Caco-2 (cell line): ENCODE results near the gene ADCY5. TPM values are rescaled to one million over a fixed set of nuclear protein-coding genes. Genes with fewer than 3 reads are reported as not detected.

ENCODE experiments used
- BruUV-seq: library from RNA; stranded (reverse); fragments of 400-500 nt; replicated peaks from 2 replicates; lab custom pipeline; 2021; lab: Mats Ljungman, UMichigan
- CTCF ChIA-PET: fragments of 300-600 bp; sonication (Branson Sonifier 250); formaldehyde crosslinking; loops from one replicate; lab custom pipeline; 2022; ENCODE audit warnings: antibody characterized with exemption; lab: Charles Lee
- POLR2A ChIA-PET: fragments of 300-600 bp; sonication (Branson Sonifier 250); formaldehyde crosslinking; loops from one replicate; lab custom pipeline; 2022; ENCODE audit warnings: antibody characterized with exemption; lab: Charles Lee
- DNase-seq, 2 experiments: peaks; one replicate each; pipeline versions ENCODE4 v3.0.0 to v3.0.0-alpha.2; 2020 to 2022
- H3K27me3 ChIP-seq: replicated peaks from 2 replicates; pipeline ENCODE4 v1.6.0; 2011; ENCODE audit warnings: low read length; ENCODE audit not compliant: control insufficient read depth, insufficient read depth
- H3K36me3 ChIP-seq: 2 replicates; pipeline ENCODE4 v1.5.1; 2011; ENCODE audit warnings: low read length; ENCODE audit not compliant: control insufficient read depth, insufficient read depth
- H3K4me1 ChIP-seq: fragments of 250-450 bp; sonication (Bioruptor Pico); 2 replicates; pipeline ENCODE4 v1.5.1; 2020; ENCODE audit warnings: mild to moderate bottlenecking
- H3K4me3 ChIP-seq: 2 replicates; pipeline ENCODE4 v1.5.1; 2011; ENCODE audit warnings: low read depth, mild to moderate bottlenecking, control low read depth, low read length
- H3K9me3 ChIP-seq: fragments of 250-450 bp; sonication (Bioruptor Pico); 2 replicates; pipeline ENCODE4 v1.5.1; 2020; ENCODE audit warnings: mild to moderate bottlenecking, moderate library complexity
- H3K27ac Mint-ChIP-seq: one replicate; pipeline ENCODE4 v1.8.0; 2022; ENCODE audit warnings: mixed read lengths; ENCODE audit not compliant: unreplicated experiment
- H3K27me3 Mint-ChIP-seq: one replicate; pipeline ENCODE4 v1.8.0; 2022; ENCODE audit warnings: mixed read lengths; ENCODE audit not compliant: insufficient read depth, unreplicated experiment
- H3K36me3 Mint-ChIP-seq: one replicate; pipeline ENCODE4 v1.8.0; 2022; ENCODE audit warnings: mild to moderate bottlenecking, mixed read lengths; ENCODE audit not compliant: insufficient read depth, unreplicated experiment
- H3K4me1 Mint-ChIP-seq: one replicate; pipeline ENCODE4 v1.8.0; 2022; ENCODE audit warnings: low read depth, mixed read lengths; ENCODE audit not compliant: unreplicated experiment
- H3K4me3 Mint-ChIP-seq: one replicate; pipeline ENCODE4 v1.8.0; 2022; ENCODE audit warnings: mild to moderate bottlenecking, moderate library complexity, mixed read lengths; ENCODE audit not compliant: unreplicated experiment
- H3K9me3 Mint-ChIP-seq: one replicate; pipeline ENCODE4 v1.8.0; 2022; ENCODE audit warnings: mixed read lengths; ENCODE audit not compliant: unreplicated experiment
- CTCF ChIP-seq, 2 experiments: fragments of 200-600 bp in 1 of 2; IDR thresholded peaks; 1 replicate in 1 of 2; 2 replicates in 1 of 2; pipeline versions ENCODE4 v1.5.1 to v1.8.0; 2011 to 2022; ENCODE audit warnings: antibody characterized with exemption in 1 of 2, control low read depth in 1 of 2, inconsistent platforms in 1 of 2, low read depth in 1 of 2, low read length in 1 of 2, mild to moderate bottlenecking in 1 of 2, moderate library complexity in 1 of 2; ENCODE audit not compliant: insufficient read depth in 1 of 2, severe bottlenecking in 1 of 2, unreplicated experiment in 1 of 2
- intact Hi-C: fragments of 100-400 bp; cut with micrococcal nuclease; formaldehyde crosslinking; loops from one replicate; pipeline ENCODE4 v1.10.0; 2022; ENCODE audit not compliant: unreplicated experiment
- total RNA-seq: library from RNA; stranded (reverse); gene quantifications from 2 replicates; pipeline ENCODE4 v1.2.3, GENCODE V29; 2022

The ADCY5 gene
- total RNA-seq, 1 experiment from 2014 or later, result 0.91 TPM

- intact Hi-C loops, result no loop called here
- no peak overlapping the region for H3K4me3 Mint-ChIP-seq
- TF ChIP-seq CTCF (IDR thresholded peaks at IDR 0.05; ENCODE audit: insufficient read depth in 1 of 2, low read depth in 1 of 2, low read length in 1 of 2, severe bottlenecking in 1 of 2, unreplicated experiment in 1 of 2), result no peak
- no peaks in the 10 kb centered on the region for H3K9me3 Mint-ChIP-seq
- no peaks in the 10 kb centered on the region for H3K4me1 Mint-ChIP-seq
- no peaks in the 10 kb centered on the region for H3K4me1 ChIP-seq
- no peaks in the 10 kb centered on the region for H3K27me3 ChIP-seq
- H3K27ac Mint-ChIP-seq, result no peak overlapping the region
- H3K4me3 ChIP-seq, result no peak overlapping the region
- CTCF ChIA-PET, result no interaction called here
- BruUV-seq, result no TSS peak
- H3K9me3 ChIP-seq, result no peaks in the 10 kb centered on the region
- no peaks in the 10 kb centered on the region for H3K36me3 ChIP-seq
- POLR2A ChIA-PET, result no interaction called here
- no peaks in the 10 kb centered on the region for H3K36me3 Mint-ChIP-seq
- no peak for DNase-seq
- H3K27me3 Mint-ChIP-seq, result peaks cover 19% of the 10 kb centered on the region
Observed at GRCh38 chr3:123296836-123297626, 151.9 kb downstream of the ADCY5 start.

- Mint-ChIP-seq H3K36me3 (no peaks in the 10 kb centered on the region), H3K4me3 (no peak overlapping the region), H3K4me1 (no peaks in the 10 kb centered on the region), H3K27me3 (peaks cover 19% of the 10 kb centered on the region), H3K27ac (no peak overlapping the region), H3K9me3 (no peaks in the 10 kb centered on the region)
- Histone ChIP-seq H3K4me1 (no peaks in the 10 kb centered on the region), H3K27me3 (no peaks in the 10 kb centered on the region), H3K36me3 (no peaks in the 10 kb centered on the region), H3K4me3 (no peak overlapping the region), H3K9me3 (no peaks in the 10 kb centered on the region)
- CTCF ChIA-PET, result no interaction called here
- intact Hi-C loops, result no loop called here
- TF ChIP-seq CTCF (IDR thresholded peaks at IDR 0.05; ENCODE audit: insufficient read depth in 1 of 2, low read depth in 1 of 2, low read length in 1 of 2, severe bottlenecking in 1 of 2, unreplicated experiment in 1 of 2), result no peak
- POLR2A ChIA-PET, result no interaction called here
- BruUV-seq, result no TSS peak
- DNase-seq, result no peak
Observed at GRCh38 chr3:123296261-123296660, 152.6 kb downstream of the ADCY5 start.

- CTCF ChIA-PET, result no interaction called here
- H3K4me1 Mint-ChIP-seq, result no peaks in the 10 kb centered on the region
- no peak for TF ChIP-seq CTCF (IDR thresholded peaks at IDR 0.05; ENCODE audit: insufficient read depth in 1 of 2, low read depth in 1 of 2, low read length in 1 of 2, severe bottlenecking in 1 of 2, unreplicated experiment in 1 of 2)
- no peak overlapping the region for H3K4me3 Mint-ChIP-seq
- H3K27ac Mint-ChIP-seq, result no peak overlapping the region
- H3K9me3 Mint-ChIP-seq, result no peaks in the 10 kb centered on the region
- POLR2A ChIA-PET, result no interaction called here
- Histone ChIP-seq H3K27me3 (no peaks in the 10 kb centered on the region), H3K9me3 (no peaks in the 10 kb centered on the region), H3K4me3 (no peak overlapping the region), H3K4me1 (no peaks in the 10 kb centered on the region), H3K36me3 (no peaks in the 10 kb centered on the region)
- BruUV-seq, result no TSS peak
- intact Hi-C loops, result no loop called here
- H3K36me3 Mint-ChIP-seq, result no peaks in the 10 kb centered on the region
- no peak for DNase-seq
- H3K27me3 Mint-ChIP-seq, result peaks cover 19% of the 10 kb centered on the region
Observed at GRCh38 chr3:123295901-123296250, 153.0 kb downstream of the ADCY5 start.
